GM19468 (cell line): ENCODE measurements around the gene RAB14.
"Not testable (repeated sequence)": the region's sequence is repeated elsewhere in the genome, so short reads cannot be mapped to it uniquely, and the experiment has no call there.

Experiments used
- ATAC-seq: cut with Tn5 transposase; IDR thresholded peaks from one replicate; pipeline ENCODE4 v1.9.1; 2021; ENCODE audit warnings: mild to moderate bottlenecking, moderate library complexity, moderate number of reproducible peaks; ENCODE audit not compliant: unreplicated experiment; ENCODE audit errors: extremely low read depth

The RAB14 gene

DNA sequence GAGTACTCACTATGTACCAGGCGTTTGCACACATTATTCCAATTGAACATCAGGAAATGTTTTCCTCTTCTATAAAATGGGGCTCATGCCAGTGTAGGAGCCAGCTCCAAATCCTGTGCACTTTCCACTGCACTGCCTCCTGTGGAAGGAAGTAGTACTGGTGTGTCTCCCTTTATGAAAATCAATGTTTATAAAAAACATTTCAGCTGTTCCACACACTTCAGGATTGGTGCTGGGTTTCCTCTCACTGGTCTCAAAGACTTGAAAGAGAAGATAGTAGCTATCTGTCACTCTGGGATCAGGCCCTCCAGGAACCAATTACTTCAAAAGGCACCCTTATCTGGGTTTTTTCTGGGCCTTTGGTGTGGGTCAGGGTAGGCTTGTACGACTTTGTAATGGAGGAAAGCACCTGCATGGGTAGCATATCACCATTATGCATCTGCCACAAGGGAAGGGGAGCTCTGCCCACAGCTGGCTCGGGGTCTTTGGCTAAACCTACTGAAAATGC lies 32.5 kb downstream of the RAB14 start:
- no peak for ATAC-seq

- no peak for ATAC-seq
These were observed 33.6 kb downstream of the RAB14 start for GRCh38 chr9:121168052-121168451.

DNA sequence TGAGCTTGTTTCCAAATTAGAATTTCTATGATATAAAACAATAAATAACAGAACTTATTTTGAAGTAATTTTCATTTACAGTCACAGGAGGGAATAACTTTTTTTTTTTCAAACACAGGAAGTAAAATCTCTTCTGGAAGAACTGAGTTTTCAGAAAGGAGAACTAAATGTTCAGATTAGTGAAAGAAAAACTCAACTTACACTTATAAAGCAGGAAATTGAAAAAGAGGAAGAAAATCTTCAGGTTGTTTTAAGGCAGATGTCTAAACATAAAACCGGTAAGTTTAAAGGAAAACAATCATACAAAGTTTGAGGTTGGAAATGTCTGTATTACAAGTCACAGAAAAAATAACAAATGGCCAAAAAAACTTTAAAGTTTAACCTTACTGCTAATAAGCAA lies 41.6 kb downstream of the RAB14 start:
- no peak for ATAC-seq

DNA sequence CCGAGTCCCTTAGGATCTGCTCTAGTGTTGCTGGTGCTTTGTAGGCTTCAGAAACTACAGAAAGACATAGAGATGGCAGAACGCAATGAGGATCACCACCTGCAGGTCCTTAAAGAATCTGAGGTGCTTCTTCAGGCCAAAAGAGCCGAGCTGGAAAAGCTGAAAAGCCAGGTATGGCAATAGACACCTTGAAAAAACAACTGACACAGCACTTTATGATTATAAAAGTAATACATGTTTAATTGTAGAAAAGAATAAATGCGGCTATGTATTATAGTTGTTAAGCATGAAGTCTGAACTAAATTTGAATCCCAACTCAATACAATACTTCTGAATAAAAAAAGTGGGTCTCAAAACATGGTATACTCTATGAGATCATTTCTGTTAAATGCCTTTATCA lies 43.7 kb downstream of the RAB14 start:
- ATAC-seq, result no peak

GRCh38 chr9:121156263-121156731 lies 45.4 kb downstream of the RAB14 start:
- ATAC-seq, result peak; percentile 43

DNA sequence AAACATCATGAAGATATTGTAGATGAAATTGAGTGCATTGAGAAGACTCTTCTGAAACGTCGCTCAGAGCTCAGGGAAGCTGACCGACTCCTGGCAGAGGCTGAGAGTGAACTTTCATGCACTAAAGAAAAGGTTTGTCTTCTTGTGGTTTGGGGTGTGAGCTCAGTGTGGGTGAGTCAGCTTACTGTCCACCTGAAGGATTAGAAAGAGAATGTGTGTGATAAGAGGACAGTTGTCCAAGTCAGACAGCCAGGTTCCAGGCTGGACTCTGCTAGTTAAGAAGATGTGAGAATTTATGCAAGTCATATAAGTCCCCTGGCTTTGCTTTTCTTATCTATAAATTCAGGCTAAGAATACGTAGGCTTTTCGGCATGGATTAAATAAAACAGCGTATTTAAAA lies 46.9 kb downstream of the RAB14 start:
- ATAC-seq, result no peak

DNA sequence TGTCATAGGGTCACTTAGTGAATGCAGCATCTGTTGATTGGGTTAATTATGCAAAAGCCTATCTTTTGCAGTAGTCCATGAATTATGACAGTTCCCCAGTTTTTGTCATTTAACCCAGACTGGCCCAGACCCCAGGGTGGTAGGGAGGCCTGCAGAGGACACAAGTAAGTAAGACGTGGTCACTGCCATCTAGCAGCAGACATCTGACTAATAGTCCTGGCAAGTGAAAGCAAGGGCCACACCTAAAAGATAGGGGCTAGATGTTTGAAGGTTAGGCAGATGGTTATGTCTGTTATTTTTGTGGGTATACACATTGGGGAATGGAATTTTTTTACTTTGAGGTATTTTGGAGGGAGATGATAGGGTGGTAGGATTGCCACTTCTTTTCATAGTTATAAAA lies 48.0 kb downstream of the RAB14 start:
- ATAC-seq, result no peak

DNA sequence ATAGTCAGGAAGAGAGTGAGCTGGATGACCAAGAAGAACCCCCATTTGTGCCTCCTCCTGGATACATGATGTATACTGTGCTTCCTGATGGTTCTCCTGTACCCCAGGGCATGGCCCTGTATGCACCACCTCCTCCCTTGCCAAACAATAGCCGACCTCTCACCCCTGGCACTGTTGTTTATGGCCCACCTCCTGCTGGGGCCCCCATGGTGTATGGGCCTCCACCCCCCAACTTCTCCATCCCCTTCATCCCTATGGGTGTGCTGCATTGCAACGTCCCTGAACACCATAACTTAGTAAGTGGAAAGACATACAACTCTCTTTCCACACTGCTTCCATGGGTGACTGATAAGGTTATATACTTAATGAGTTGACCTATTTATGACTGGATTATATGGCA lies 51.5 kb downstream of the RAB14 start:
- ATAC-seq, result no peak

DNA sequence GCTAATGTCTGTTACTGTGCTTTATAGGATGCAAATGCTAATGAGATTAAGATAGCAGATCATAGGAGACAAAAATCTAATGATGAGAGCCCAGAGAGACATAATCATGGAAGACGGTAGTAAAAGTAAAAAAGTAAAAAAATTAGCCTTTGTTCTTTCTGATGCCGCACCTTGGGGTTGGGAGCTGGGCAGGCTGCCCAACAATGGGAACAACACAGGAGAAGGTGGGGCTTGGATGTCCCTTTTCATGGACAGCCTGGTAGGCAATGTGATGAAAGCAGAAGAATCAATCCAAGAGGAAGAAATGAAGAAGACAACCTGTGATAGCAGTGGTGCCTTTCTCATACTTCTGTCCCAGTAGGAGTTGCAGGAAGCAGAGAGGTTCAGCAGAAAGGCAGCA lies 57.2 kb downstream of the RAB14 start:
- ATAC-seq, result no peak

DNA sequence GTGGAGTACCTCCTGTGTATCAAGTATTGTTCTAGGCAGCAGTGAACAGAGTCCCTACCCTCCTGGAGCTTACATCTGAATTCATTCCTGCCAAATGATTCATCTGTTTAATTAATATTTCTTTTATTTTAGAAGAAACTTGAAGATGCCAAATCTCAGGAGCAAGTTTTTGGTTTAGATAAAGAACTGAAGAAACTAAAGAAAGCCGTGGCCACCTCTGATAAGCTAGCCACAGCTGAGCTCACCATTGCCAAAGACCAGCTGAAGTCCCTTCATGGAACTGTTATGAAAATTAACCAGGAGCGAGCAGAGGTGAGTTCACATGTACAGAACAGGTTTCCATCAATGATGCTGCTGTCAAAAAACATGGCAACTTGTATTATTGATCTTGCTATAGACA lies 57.9 kb downstream of the RAB14 start:
- ATAC-seq, result no peak

- no peak for ATAC-seq
These were observed 60.0 kb downstream of the RAB14 start for GRCh38 chr9:121141706-121142105.

GRCh38 chr9:121141306-121141705 lies 60.4 kb downstream of the RAB14 start:
- no peak for ATAC-seq

- ATAC-seq, result no peak
These were observed 61.5 kb downstream of the RAB14 start for GRCh38 chr9:121140162-121140561.

- no peak for ATAC-seq
These were observed 62.7 kb downstream of the RAB14 start for GRCh38 chr9:121138973-121139372.

GRCh38 chr9:121138561-121138960 lies 63.1 kb downstream of the RAB14 start:
- ATAC-seq, result no peak

DNA sequence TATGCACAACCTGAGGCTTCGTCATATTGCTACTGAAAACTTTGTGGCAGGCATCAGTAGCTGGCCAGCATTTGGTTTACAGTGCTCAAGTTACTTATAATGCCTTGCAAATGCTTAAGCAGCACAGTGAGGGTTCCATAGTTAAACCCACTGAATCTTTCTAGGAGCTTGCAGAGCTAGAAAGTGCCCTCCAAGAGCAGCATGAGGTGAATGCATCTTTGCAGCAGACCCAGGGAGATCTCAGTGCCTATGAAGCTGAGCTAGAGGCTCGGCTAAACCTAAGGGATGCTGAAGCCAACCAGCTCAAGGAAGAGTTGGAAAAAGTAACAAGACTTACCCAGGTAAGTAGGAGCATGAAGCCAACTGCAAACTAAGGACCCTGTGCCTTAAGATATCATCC lies 66.0 kb downstream of the RAB14 start:
- ATAC-seq, result no peak

GRCh38 chr9:121133104-121133816 lies 68.4 kb downstream of the RAB14 start:
- no peak for ATAC-seq

DNA sequence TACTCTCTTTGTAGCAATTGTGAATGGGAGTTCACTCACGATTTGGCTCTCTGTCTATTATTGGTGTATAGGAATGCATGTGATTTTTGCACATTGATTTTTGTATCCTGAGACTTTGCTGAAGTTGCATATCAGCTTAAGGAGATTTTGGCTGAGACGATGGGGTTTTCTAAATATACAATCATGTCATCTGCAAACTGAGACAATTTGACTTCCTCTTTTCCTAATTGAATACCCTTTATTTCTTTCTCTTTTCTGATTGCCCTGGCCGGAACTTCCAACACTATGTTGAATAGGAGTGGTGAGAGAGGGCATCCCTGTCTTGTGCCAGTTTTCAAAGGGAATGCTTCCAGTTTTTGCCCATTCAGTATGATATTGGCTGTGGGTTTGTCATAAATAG lies 72.3 kb downstream of the RAB14 start:
- ATAC-seq, result not testable (repeated sequence)
